ENCODE data around the gene ZNF106.

DNA sequence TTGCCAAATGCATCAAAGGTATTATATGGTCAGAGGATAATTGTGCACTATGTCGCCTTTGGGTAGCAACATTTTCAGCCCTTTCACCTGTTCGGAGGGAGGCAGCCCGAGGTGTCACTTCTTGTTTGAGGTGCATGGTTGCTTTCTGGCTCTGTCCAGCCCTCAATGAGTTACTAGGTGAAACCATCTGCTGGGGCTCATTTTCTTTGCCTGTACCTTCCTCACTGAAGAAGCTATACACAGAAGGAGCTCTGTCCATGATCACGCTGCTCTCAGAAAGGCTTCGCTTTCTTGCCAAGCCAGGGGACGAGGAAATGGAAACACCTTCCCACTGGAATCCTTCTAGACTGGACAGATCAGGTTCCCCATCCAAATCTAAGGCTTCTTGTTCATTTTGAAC, 42.7 kb downstream of the ZNF106 start:
- TF ChIP-seq, protein P1, sequence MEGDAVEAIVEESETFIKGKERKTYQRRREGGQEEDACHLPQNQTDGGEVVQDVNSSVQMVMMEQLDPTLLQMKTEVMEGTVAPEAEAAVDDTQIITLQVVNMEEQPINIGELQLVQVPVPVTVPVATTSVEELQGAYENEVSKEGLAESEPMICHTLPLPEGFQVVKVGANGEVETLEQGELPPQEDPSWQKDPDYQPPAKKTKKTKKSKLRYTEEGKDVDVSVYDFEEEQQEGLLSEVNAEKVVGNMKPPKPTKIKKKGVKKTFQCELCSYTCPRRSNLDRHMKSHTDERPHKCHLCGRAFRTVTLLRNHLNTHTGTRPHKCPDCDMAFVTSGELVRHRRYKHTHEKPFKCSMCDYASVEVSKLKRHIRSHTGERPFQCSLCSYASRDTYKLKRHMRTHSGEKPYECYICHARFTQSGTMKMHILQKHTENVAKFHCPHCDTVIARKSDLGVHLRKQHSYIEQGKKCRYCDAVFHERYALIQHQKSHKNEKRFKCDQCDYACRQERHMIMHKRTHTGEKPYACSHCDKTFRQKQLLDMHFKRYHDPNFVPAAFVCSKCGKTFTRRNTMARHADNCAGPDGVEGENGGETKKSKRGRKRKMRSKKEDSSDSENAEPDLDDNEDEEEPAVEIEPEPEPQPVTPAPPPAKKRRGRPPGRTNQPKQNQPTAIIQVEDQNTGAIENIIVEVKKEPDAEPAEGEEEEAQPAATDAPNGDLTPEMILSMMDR (conservative IDR thresholded peaks at IDR 0.05; ENCODE audit: low read depth, low read length): no peak
- TF ChIP-seq EZH2 (IDR thresholded peaks at IDR 0.05; ENCODE audit: borderline replicate concordance, low read depth, low read length, poor library complexity, severe bottlenecking): no peak
